Activated T-cell treated with anti-CD3 and anti-CD28 coated beads for 48 hours (primary cell): ENCODE results near the gene ITPKB.
"Not testable (repeated sequence)": the region's sequence is repeated elsewhere in the genome, so short reads cannot be mapped to it uniquely, and the experiment has no call there.

Experiments
- DNase-seq: peaks from one replicate; pipeline ENCODE4 v3.0.0-alpha.2; 2020; ENCODE audit warnings: low read depth

ITPKB gene

GRCh38 chr1:226738995-226739695 is at the start of gene ITPKB:
ITPKB (minus strand) TSS chr1:226739282; CDS start chr1:226737458, 1,824 bp downstream.
- no peak for DNase-seq

GRCh38 chr1:226787638-226788037 is 48.6 kb upstream of the ITPKB start:
- no peak for DNase-seq

GRCh38 chr1:226787071-226787470 is 48.0 kb upstream of the ITPKB start:
- no peak for DNase-seq

- no peak for DNase-seq
Measured at GRCh38 chr1:226786550-226786949, 47.5 kb upstream of the ITPKB start.

- DNase-seq, result no peak
Measured at GRCh38 chr1:226785805-226786204, 46.7 kb upstream of the ITPKB start.

- DNase-seq, result no peak
Measured at GRCh38 chr1:226784081-226785049, 45.3 kb upstream of the ITPKB start.

GRCh38 chr1:226782845-226783601 is 43.9 kb upstream of the ITPKB start:
- no peak for DNase-seq

- DNase-seq, result no peak
Measured at GRCh38 chr1:226781937-226782609, 43.0 kb upstream of the ITPKB start.

- no peak for DNase-seq
Measured at GRCh38 chr1:226779561-226779960, 40.5 kb upstream of the ITPKB start.

GRCh38 chr1:226778657-226779058 is 39.6 kb upstream of the ITPKB start:
- DNase-seq, result no peak

GRCh38 chr1:226776975-226777374 is 37.9 kb upstream of the ITPKB start:
- no peak for DNase-seq

GRCh38 chr1:226776066-226776465 is 37.0 kb upstream of the ITPKB start:
- DNase-seq, result no peak

GRCh38 chr1:226772446-226773139 is 33.5 kb upstream of the ITPKB start:
- DNase-seq, result no peak

GRCh38 chr1:226767170-226767569 is 28.1 kb upstream of the ITPKB start:
- not testable (repeated sequence) for DNase-seq

GRCh38 chr1:226766565-226766964 is 27.5 kb upstream of the ITPKB start:
- no peak for DNase-seq

- DNase-seq, result no peak
Measured at GRCh38 chr1:226764533-226764932, 25.5 kb upstream of the ITPKB start.

- peak; percentile 19 for DNase-seq
Measured at GRCh38 chr1:226763905-226764264, 24.8 kb upstream of the ITPKB start.

GRCh38 chr1:226762988-226763904 is 24.2 kb upstream of the ITPKB start:
- DNase-seq, result no peak

- DNase-seq, result no peak
Measured at GRCh38 chr1:226762055-226762454, 23.0 kb upstream of the ITPKB start.

- DNase-seq, result no peak
Measured at GRCh38 chr1:226761322-226761721, 22.2 kb upstream of the ITPKB start.
